Ovary (tissue), 9 donors: Measurements from ENCODE around the gene CRMP1. TPM values are rescaled to one million over a fixed set of nuclear protein-coding genes. Genes with fewer than 3 reads are reported as not detected.

Experiments
- DNase-seq, 5 donors: peaks; one replicate each; pipeline ENCODE4 v3.0.0-alpha.2; 2019 to 2020
- H3K27ac ChIP-seq, 2 donors: fragments of 200-600 bp; one replicate each; pipeline versions ENCODE4 v1.5.1 to v1.8.0; 2019 to 2022
- H3K27me3 ChIP-seq: fragments of 200-600 bp; one replicate; pipeline ENCODE4 v1.8.0; 2022
- H3K36me3 ChIP-seq: fragments of 200-600 bp; sonication (generic); one replicate; pipeline ENCODE4 v1.5.1; 2019
- H3K4me1 ChIP-seq: one replicate; pipeline ENCODE4 v1.8.1; 2013; ENCODE audit warnings: mild to moderate bottlenecking, moderate library complexity; ENCODE audit not compliant: insufficient read depth
- H3K4me3 ChIP-seq: fragments of 200-600 bp; sonication (generic); one replicate; pipeline ENCODE4 v1.5.1; 2017
- H3K9me3 ChIP-seq, 2 donors: fragments of 200-600 bp in 1 of 2; sonication (generic) in 1 of 2; one replicate each; pipeline versions ENCODE4 v1.5.1 to v1.8.1; 2013 to 2019; ENCODE audit warnings: mild to moderate bottlenecking in 1 of 2, moderate library complexity in 1 of 2
- EP300 ChIP-seq: sonication (generic); formaldehyde crosslinking; IDR thresholded peaks from one replicate; pipeline ENCODE4 v1.6.1; 2017; ENCODE audit warnings: antibody characterized with exemption
- POLR2A ChIP-seq: fragments of 450-650 bp; IDR thresholded peaks from one replicate; pipeline ENCODE4 v1.6.1; 2017; ENCODE audit warnings: antibody characterized with exemption, mild to moderate bottlenecking, moderate library complexity
- WGBS, 3 donors: extraction: QIAGEN DNeasy Blood & Tissue Kit in 1 of 3; methylation state at CpG; one replicate each; pipeline versions ENCODE4 v1.1.5 to v1.1.7; 2013 to 2017; 5-methylcytosine and 5-hydroxymethylcytosine counted together
- intact Hi-C, 4 donors: fragments of 100-400 bp; cut with DNase I; formaldehyde crosslinking; loops; one replicate each; pipeline versions ENCODE4 v1.11.0 to v1.15.1; 2022 to 2023
- polyA plus RNA-seq, 2 donors: library from polyadenylated mRNA; stranded (reverse); fragments of 200-250 nt in 1 of 2; fragments of 350-450 nt in 1 of 2; fragmentation: Illumina TruSeq in 1 of 2; extraction: RNeasy Lipid Tissue Mini Kit (QIAGEN cat#74804) in 1 of 2; gene quantifications; one replicate each; pipeline ENCODE4 v1.2.3, GENCODE V29; 2013 to 2014
- total RNA-seq, 7 donors: library from RNA; depleted of rRNA in 2 of 7; stranded (reverse); fragments of >200 nt in 2 of 7; fragmentation: NEBNext Ultra II Directional in 3 of 7; extraction: Animal tissue kit (Norgen Biotek cat#: 25700) in 3 of 7; gene quantifications; one replicate each; pipeline versions ENCODE4 v1.1.0 to v1.2.4, GENCODE V29; 2016 to 2023
- TF ChIP-seq, protein P1 (sequence below), 3 donors: fragments of 450-650 bp in 2 of 3; fragments of 200-600 bp in 1 of 3; IDR thresholded peaks; one replicate each; pipeline versions ENCODE4 v1.5.1 to v1.8.0; 2016 to 2022; ENCODE audit warnings: antibody characterized with exemption in 3 of 3, mild to moderate bottlenecking in 1 of 3
- donor health status: DM: no; HTN: no; CAD: no; lungs with moderate emphysema.
- donor health status: DM: no; HTN: no; CAD: no.
- donor health status: Bipolar disorder and iron deficiency.
- donor health status: DM: yes; HTN: yes; CAD: no.
- donor health status: DM: no; HTN: no; CAD: no.
- donor health status: DM: yes; HTN: yes; CAD: no.

Gene CRMP1
- total and polyA plus RNA-seq, 9 donors = 1.2 to 5.5 (median 4.2) TPM

- H3K27ac ChIP-seq = no peak overlapping the region
- no peak for DNase-seq
- H3K36me3 ChIP-seq = no peaks in the 10 kb centered on the region
- no peaks in the 10 kb centered on the region for H3K27me3 ChIP-seq
- no peaks in the 10 kb centered on the region for H3K4me1 ChIP-seq
- no peaks in the 10 kb centered on the region for H3K9me3 ChIP-seq
- 83 to 88% (median 86%) methylated on average over 7 of the region's 7 CpGs for WGBS, 3 donors
- TF ChIP-seq EP300 = no peak
- TF ChIP-seq, protein P1, sequence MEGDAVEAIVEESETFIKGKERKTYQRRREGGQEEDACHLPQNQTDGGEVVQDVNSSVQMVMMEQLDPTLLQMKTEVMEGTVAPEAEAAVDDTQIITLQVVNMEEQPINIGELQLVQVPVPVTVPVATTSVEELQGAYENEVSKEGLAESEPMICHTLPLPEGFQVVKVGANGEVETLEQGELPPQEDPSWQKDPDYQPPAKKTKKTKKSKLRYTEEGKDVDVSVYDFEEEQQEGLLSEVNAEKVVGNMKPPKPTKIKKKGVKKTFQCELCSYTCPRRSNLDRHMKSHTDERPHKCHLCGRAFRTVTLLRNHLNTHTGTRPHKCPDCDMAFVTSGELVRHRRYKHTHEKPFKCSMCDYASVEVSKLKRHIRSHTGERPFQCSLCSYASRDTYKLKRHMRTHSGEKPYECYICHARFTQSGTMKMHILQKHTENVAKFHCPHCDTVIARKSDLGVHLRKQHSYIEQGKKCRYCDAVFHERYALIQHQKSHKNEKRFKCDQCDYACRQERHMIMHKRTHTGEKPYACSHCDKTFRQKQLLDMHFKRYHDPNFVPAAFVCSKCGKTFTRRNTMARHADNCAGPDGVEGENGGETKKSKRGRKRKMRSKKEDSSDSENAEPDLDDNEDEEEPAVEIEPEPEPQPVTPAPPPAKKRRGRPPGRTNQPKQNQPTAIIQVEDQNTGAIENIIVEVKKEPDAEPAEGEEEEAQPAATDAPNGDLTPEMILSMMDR (IDR thresholded peaks at IDR 0.05) = no peak
- TF ChIP-seq POLR2A = no peak
- intact Hi-C loops = no loop called here
- H3K4me3 ChIP-seq = no peak overlapping the region
Observed at GRCh38 chr4:5919571-5919970, 26.7 kb upstream of the CRMP1 start.

DNA sequence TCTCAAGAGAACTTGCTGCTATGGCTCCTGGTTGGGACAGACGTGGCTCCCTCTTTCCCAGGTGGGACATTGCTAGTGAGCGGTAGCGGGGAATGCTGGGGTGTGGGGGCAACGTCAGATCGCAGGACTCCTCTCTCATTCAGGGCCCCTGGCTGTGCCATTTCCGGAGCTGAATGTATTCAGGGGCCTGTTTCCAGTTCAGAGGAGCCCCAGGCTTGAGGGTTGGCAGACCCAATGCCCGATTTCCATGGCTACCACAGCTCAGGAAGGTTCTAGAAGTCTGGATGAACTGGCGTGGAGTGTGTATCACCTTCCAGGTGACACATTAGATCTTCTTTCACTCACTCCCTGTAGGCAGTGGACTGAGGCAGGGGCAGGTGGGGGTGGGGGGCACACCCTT, 26.2 kb upstream of the CRMP1 start:
- Histone ChIP-seq H3K4me1 (no peaks in the 10 kb centered on the region), H3K36me3 (no peaks in the 10 kb centered on the region), H3K9me3 (no peaks in the 10 kb centered on the region), H3K27me3 (no peaks in the 10 kb centered on the region), H3K27ac (no peak overlapping the region), H3K4me3 (no peak overlapping the region)
- 77 to 86% (median 80%) methylated on average over 8 of the region's 8 CpGs for WGBS, 3 donors
- no peak for DNase-seq
- TF ChIP-seq, protein P1 (IDR thresholded peaks at IDR 0.05) = no peak
- TF ChIP-seq POLR2A (no peak), EP300 (no peak)
- intact Hi-C loops = no loop called here

- H3K4me1 ChIP-seq = no peaks in the 10 kb centered on the region
- WGBS, 3 donors = 33 to 47% (median 34%) methylated on average over 8 of the region's 8 CpGs
- no peak overlapping the region for H3K27ac ChIP-seq
- intact Hi-C loops = no loop called here
- no peaks in the 10 kb centered on the region for H3K9me3 ChIP-seq
- H3K4me3 ChIP-seq = no peak overlapping the region
- no peaks in the 10 kb centered on the region for H3K27me3 ChIP-seq
- no peaks in the 10 kb centered on the region for H3K36me3 ChIP-seq
- TF ChIP-seq EP300 = no peak
- no peak for TF ChIP-seq POLR2A
- no peak for DNase-seq
Observed at GRCh38 chr4:5918331-5918985, 25.6 kb upstream of the CRMP1 start.

DNA sequence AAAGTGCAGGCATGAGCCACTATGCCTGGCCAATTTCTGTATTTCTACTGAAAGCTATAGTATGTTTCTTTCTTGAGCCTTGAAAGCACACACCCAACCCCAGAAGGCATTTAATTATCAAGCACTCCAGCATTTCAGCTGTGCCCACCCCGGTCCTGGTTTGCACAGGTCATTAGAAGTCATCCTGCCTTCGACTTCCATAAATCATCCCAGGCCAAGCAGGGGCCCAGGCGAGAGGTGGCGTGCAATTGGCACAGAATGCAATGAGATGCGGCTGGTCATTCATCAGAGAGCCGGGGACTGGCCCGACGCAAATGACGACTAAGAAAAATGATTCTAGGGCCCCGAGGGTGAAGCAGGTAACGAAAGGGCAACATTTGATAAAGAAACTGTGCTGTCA, 24.8 kb upstream of the CRMP1 start:
- DNase-seq = no peak
- 48 to 53% (median 50%) methylated on average over 11 of the region's 11 CpGs for WGBS, 3 donors
- no peak for TF ChIP-seq EP300
- Histone ChIP-seq H3K9me3 (no peaks in the 10 kb centered on the region), H3K4me3 (no peak overlapping the region), H3K36me3 (no peaks in the 10 kb centered on the region), H3K4me1 (no peaks in the 10 kb centered on the region), H3K27me3 (no peaks in the 10 kb centered on the region), H3K27ac (no peak overlapping the region)
- intact Hi-C loops = no loop called here

- Histone ChIP-seq H3K4me1 (no peaks in the 10 kb centered on the region), H3K27me3 (no peaks in the 10 kb centered on the region), H3K27ac (no peak overlapping the region), H3K4me3 (no peak overlapping the region), H3K36me3 (no peaks in the 10 kb centered on the region), H3K9me3 (no peaks in the 10 kb centered on the region)
- DNase-seq = no peak
- intact Hi-C loops = no loop called here
- TF ChIP-seq POLR2A (no peak), EP300 (no peak)
- TF ChIP-seq, protein P1 (IDR thresholded peaks at IDR 0.05) = no peak
- 35 to 55% (median 36%) methylated on average over 3 of the region's 3 CpGs for WGBS, 3 donors
Observed at GRCh38 chr4:5916229-5916628, 23.3 kb upstream of the CRMP1 start.
